HG03520 (cell line): ENCODE measurements around the gene UPK1A.
A peak's percentile ranks its signal among the peaks of the same experiment; 100 is the strongest.
"Not testable (repeated sequence)": the region's sequence is repeated elsewhere in the genome, so short reads cannot be mapped to it uniquely, and the experiment has no call there.

Source experiments
- ATAC-seq: cut with Tn5 transposase; IDR thresholded peaks from one replicate; pipeline ENCODE4 v1.9.1; 2021; ENCODE audit warnings: mild to moderate bottlenecking, moderate library complexity; ENCODE audit not compliant: unreplicated experiment

Gene UPK1A

GRCh38 chr19:35716801-35717664 is 50.7 kb downstream of the UPK1A start:
- peak; percentile 55 for ATAC-seq

DNA sequence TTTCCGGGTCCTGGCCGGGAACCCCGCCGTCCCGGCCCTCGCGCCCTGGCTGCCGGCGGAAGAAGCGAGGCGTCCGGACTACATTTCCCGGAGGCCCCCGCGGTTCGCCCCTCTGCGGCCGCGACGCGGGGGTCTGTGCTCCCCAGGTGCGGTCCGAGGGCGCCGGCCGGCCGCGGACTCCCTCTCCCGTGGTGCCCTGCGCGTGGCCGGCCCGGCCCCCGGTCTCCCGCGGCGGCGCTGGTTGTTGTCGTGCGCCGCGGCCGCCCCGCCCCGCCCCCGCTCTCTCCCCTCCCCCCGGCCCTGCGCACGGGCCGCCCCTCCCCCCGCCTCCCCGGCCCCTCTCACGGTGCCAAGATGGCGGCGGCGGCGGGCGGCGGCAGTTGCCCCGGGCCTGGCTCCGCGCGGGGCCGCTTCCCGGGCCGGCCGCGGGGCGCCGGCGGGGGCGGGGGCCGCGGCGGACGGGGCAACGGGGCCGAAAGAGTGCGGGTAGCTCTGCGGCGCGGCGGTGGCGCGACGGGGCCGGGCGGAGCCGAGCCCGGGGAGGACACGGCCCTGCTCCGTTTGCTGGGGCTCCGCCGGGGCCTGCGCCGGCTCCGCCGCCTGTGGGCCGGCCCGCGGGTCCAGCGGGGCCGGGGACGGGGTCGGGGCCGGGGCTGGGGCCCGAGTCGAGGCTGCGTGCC is 51.5 kb downstream of the UPK1A start, which contains the start of gene KMT2B:
TSS of gene KMT2B (plus strand) at position 339 of the 680 bp plus-strand sequence. CDS start at position 355, 16 bp downstream.
- peak; percentile 5 for ATAC-seq

DNA sequence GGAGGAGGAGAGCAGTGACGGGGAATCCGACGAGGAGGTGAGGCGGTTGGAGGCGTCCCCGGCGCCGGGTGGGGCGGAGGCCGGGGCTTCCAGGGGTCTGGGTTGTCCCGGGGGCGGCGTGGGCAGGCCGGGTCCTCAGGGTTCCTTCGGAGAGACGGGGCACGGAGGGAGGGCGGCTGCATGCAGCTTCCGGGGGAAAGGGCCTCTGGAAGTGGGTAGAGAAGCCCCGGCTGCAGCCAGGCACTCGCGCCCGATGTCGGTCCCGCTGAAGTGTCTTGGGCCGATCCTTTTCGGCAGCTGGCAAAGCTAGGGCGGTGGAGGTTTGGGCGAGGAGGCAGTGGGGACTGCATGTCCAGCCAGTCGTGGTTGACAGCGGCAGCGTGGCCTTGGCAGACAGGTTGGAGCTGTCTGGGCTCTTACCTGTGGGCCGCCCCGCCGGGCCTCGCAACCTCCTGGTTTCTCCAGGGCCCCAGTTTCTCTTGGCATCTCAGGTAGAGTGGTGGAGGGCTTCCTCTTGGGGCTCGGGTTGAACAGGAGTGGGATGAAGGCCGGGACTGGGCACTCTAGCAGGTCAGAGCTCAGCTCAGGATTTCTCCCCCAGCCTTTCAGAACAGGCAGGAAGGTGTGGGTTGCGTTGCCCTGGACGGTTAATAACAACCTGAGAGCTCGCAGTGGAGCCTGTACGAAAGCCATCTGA is 52.2 kb downstream of the UPK1A start:
- peak; percentile 1 for ATAC-seq

DNA sequence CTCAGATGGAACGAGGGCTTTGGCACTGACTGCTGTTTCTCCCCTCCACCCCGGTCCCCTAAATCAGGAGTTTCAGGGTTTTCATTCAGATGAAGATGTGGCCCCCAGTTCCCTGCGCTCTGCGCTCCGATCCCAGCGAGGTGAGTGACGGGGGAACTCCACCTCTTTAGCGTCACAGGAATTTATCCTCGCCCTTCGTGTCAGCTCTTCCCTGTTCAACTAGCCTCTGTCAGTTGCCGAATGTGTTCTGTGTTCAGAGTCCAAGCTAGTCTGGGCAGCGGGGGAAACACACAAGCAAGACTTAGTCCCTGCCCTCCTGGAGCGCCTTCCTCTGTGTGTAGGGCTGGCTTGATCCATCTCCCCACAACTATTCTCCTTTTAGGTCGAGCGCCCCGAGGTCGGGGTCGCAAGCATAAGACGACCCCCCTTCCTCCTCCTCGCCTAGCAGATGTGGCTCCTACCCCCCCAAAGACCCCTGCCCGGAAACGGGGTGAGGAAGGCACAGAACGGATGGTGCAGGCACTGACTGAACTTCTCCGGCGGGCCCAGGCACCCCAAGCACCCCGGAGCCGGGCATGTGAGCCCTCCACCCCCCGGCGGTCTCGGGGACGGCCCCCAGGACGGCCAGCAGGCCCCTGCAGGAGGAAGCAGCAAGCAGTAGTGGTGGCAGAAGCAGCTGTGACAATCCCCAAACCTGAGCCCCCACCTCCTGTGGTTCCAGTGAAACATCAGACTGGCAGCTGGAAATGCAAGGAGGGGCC is 53.3 kb downstream of the UPK1A start:
- no peak for ATAC-seq

- ATAC-seq: no peak
These were observed 53.8 kb downstream of the UPK1A start for GRCh38 chr19:35720163-35720524.

DNA sequence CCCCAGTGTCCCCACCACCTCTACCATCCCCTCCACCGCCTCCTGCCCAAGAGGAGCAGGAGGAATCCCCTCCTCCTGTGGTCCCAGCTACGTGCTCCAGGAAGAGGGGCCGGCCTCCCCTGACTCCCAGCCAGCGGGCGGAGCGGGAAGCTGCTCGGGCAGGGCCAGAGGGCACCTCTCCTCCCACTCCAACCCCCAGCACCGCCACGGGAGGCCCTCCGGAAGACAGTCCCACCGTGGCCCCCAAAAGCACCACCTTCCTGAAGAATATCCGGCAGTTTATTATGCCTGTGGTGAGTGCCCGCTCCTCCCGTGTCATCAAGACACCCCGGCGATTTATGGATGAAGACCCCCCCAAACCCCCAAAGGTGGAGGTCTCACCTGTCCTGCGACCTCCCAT is 54.3 kb downstream of the UPK1A start:
- ATAC-seq: no peak

- no peak for ATAC-seq
These were observed 55.1 kb downstream of the UPK1A start for GRCh38 chr19:35721374-35721773.

- ATAC-seq: no peak
These were observed 56.1 kb downstream of the UPK1A start for GRCh38 chr19:35722461-35722860.

- no peak for ATAC-seq
These were observed 56.6 kb downstream of the UPK1A start for GRCh38 chr19:35722897-35723296.

- ATAC-seq: no peak
These were observed 57.4 kb downstream of the UPK1A start for GRCh38 chr19:35723671-35724070.

DNA sequence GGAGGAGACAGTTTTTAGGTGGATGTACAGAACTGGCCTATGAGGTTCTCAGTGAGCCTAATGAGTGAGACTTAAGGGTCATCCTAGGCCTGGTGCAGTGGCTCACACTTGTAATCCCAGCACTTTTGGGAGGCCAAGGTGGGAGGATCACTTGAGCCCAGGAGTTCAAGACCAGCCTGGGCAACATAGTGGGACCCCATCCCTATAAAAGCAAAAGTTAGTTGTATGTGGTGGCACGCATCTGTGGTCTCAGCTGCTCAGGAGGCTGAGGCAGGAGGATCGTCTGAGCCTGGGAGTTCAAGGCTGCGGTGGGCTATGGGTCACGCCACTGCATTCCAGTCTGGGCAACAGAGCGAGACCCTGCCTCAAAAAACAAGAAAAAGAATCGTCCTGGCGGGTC is 57.8 kb downstream of the UPK1A start:
- not testable (repeated sequence) for ATAC-seq

DNA sequence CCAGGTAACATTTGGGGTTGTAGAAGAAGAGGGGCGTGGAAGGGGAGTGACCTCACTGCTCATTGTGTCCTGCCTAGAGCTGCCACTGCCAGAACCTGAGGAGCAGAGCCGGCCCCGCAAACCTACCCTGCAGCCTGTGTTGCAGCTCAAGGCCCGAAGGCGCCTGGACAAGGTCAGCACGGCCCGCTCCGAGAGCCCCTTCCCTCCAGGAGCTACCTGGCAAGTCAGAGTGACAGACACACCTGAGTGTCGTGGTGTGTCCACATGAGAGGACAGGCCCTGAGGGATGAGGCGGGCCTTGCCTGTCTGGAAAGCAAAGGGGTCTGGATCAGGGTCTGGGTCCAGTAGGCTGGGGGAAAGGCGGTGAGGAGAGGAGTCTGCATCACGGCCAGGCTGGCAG is 58.2 kb downstream of the UPK1A start:
- no peak for ATAC-seq

GRCh38 chr19:35725216-35725861 is 59.0 kb downstream of the UPK1A start:
- ATAC-seq: no peak

DNA sequence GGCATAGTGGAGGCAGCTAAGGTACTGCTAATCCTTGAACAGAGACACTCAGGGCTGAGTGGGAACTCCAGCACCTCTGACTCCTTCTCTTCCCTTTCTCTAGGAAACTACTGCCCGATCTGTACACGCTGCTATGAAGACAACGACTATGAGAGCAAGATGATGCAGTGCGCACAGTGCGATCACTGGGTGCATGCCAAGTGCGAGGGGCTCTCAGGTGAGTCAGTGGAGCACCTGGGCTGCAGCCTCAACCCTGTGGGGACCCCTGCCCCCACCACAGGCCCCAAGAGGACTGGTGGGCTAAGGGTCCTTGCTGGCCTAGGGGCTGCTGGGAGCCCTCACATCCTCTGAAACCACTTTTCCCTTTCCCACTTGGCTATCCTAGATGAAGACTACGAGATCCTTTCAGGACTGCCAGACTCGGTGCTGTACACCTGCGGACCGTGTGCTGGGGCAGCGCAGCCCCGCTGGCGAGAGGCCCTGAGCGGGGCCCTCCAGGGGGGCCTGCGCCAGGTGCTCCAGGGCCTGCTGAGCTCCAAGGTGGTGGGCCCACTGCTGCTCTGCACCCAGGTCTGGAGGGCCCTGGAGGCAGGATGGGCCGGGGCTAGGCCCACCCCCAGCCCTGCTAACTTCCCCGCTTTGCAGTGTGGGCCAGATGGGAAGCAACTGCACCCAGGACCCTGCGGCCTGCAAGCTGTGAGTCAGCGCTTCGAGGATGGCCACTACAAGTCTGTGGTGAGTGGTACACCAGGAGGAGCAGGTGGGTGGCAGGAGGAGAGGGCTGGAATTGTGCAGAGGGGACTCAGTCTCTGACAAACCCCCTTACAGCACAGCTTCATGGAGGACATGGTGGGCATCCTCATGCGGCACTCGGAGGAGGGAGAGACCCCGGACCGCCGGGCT is 61.0 kb downstream of the UPK1A start:
- ATAC-seq: no peak
